ENCODE measurements around the gene THAP7.

Gene THAP7

GRCh38 chr22:20992456-20993303 lies 9.2 kb downstream of the THAP7 start:
- H3K27me3 ChIP-seq (ENCODE audit: insufficient read depth, insufficient read length), result no peaks in the 10 kb centered on the region
- H3K9ac ChIP-seq (ENCODE audit: insufficient read length, low read depth), result no peak overlapping the region
- TF ChIP-seq YY1 (IDR thresholded peaks at IDR 0.05; ENCODE audit: insufficient read depth, insufficient read length), result no peak
- no peak for TF ChIP-seq SUZ12 (IDR thresholded peaks at IDR 0.05; ENCODE audit: extremely low read depth, insufficient read depth, insufficient read length)
- no peak for TF ChIP-seq ZNF274 (IDR thresholded peaks at IDR 0.05; ENCODE audit: low read depth, low read length)
- H3K4me1 ChIP-seq (ENCODE audit: insufficient read depth, insufficient read length), result no peaks in the 10 kb centered on the region
- H3K4me3 ChIP-seq (ENCODE audit: insufficient read length, low read depth), result no peak overlapping the region
- H3K9me3 ChIP-seq (ENCODE audit: insufficient read depth, low read length), result no peaks in the 10 kb centered on the region
- peaks cover 91% of the 10 kb centered on the region for H3K36me3 ChIP-seq (ENCODE audit: insufficient read depth, insufficient read length, low read length)
- DNase-seq (ENCODE audit: low read depth, low spot score), result no peak

- Histone ChIP-seq H3K4me3 (ENCODE audit: insufficient read length, low read depth) (no peak overlapping the region), H3K36me3 (ENCODE audit: insufficient read depth, insufficient read length, low read length) (peaks cover 89% of the 10 kb centered on the region)
- no peak for DNase-seq (ENCODE audit: low read depth, low spot score)
Observed at GRCh38 chr22:20992056-20992442, 9.9 kb downstream of the THAP7 start.

GRCh38 chr22:20991252-20992055 lies 10.5 kb downstream of the THAP7 start:
- TF ChIP-seq ZNF274 (IDR thresholded peaks at IDR 0.05; ENCODE audit: low read depth, low read length) (no peak), SUZ12 (IDR thresholded peaks at IDR 0.05; ENCODE audit: extremely low read depth, insufficient read depth, insufficient read length) (no peak), YY1 (IDR thresholded peaks at IDR 0.05; ENCODE audit: insufficient read depth, insufficient read length) (no peak)
- Histone ChIP-seq H3K4me3 (ENCODE audit: insufficient read length, low read depth) (no peak overlapping the region), H3K36me3 (ENCODE audit: insufficient read depth, insufficient read length, low read length) (peaks cover 84% of the 10 kb centered on the region), H3K9ac (ENCODE audit: insufficient read length, low read depth) (no peak overlapping the region), H3K9me3 (ENCODE audit: insufficient read depth, low read length) (no peaks in the 10 kb centered on the region), H3K4me1 (ENCODE audit: insufficient read depth, insufficient read length) (no peaks in the 10 kb centered on the region), H3K27me3 (ENCODE audit: insufficient read depth, insufficient read length) (no peaks in the 10 kb centered on the region)
- DNase-seq (ENCODE audit: low read depth, low spot score), result no peak

More at GRCh38 chr22:20992056-20992442, 9.9 kb downstream of the THAP7 start:
- no peaks in the 10 kb centered on the region for H3K4me1 ChIP-seq (ENCODE audit: insufficient read depth, insufficient read length)
- H3K9ac ChIP-seq (ENCODE audit: insufficient read length, low read depth), result no peak overlapping the region
- H3K9me3 ChIP-seq (ENCODE audit: insufficient read depth, low read length), result no peaks in the 10 kb centered on the region
- H3K27me3 ChIP-seq (ENCODE audit: insufficient read depth, insufficient read length), result no peaks in the 10 kb centered on the region
- TF ChIP-seq SUZ12 (IDR thresholded peaks at IDR 0.05; ENCODE audit: extremely low read depth, insufficient read depth, insufficient read length), result no peak
- no peak for TF ChIP-seq YY1 (IDR thresholded peaks at IDR 0.05; ENCODE audit: insufficient read depth, insufficient read length)
- no peak for TF ChIP-seq ZNF274 (IDR thresholded peaks at IDR 0.05; ENCODE audit: low read depth, low read length)

- Histone ChIP-seq H3K4me1 (ENCODE audit: insufficient read depth, insufficient read length) (no peaks in the 10 kb centered on the region), H3K36me3 (ENCODE audit: insufficient read depth, insufficient read length, low read length) (peaks cover 82% of the 10 kb centered on the region), H3K27me3 (ENCODE audit: insufficient read depth, insufficient read length) (no peaks in the 10 kb centered on the region), H3K9ac (ENCODE audit: insufficient read length, low read depth) (no peak overlapping the region), H3K4me3 (ENCODE audit: insufficient read length, low read depth) (no peak overlapping the region), H3K9me3 (ENCODE audit: insufficient read depth, low read length) (no peaks in the 10 kb centered on the region)
- DNase-seq (ENCODE audit: low read depth, low spot score), result no peak
- TF ChIP-seq SUZ12 (IDR thresholded peaks at IDR 0.05; ENCODE audit: extremely low read depth, insufficient read depth, insufficient read length), result no peak
- TF ChIP-seq ZNF274 (IDR thresholded peaks at IDR 0.05; ENCODE audit: low read depth, low read length), result no peak
- TF ChIP-seq YY1 (IDR thresholded peaks at IDR 0.05; ENCODE audit: insufficient read depth, insufficient read length), result no peak
Observed at GRCh38 chr22:20990184-20991180, 11.4 kb downstream of the THAP7 start.

GRCh38 chr22:20989323-20990138 lies 12.4 kb downstream of the THAP7 start:
- TF ChIP-seq ZNF274 (IDR thresholded peaks at IDR 0.05; ENCODE audit: low read depth, low read length), result no peak

GRCh38 chr22:20988573-20989322 lies 13.2 kb downstream of the THAP7 start:
- H3K36me3 ChIP-seq (ENCODE audit: insufficient read depth, insufficient read length, low read length), result peaks cover 76% of the 10 kb centered on the region

More at GRCh38 chr22:20989323-20990138, 12.4 kb downstream of the THAP7 start:
- H3K4me1 ChIP-seq (ENCODE audit: insufficient read depth, insufficient read length), result no peaks in the 10 kb centered on the region
- no peaks in the 10 kb centered on the region for H3K27me3 ChIP-seq (ENCODE audit: insufficient read depth, insufficient read length)
- H3K36me3 ChIP-seq (ENCODE audit: insufficient read depth, insufficient read length, low read length), result peaks cover 77% of the 10 kb centered on the region
- no peak for DNase-seq (ENCODE audit: low read depth, low spot score)
- H3K4me3 ChIP-seq (ENCODE audit: insufficient read length, low read depth), result no peak overlapping the region
- H3K9me3 ChIP-seq (ENCODE audit: insufficient read depth, low read length), result no peaks in the 10 kb centered on the region
- H3K9ac ChIP-seq (ENCODE audit: insufficient read length, low read depth), result no peak overlapping the region

More at GRCh38 chr22:20988573-20989322, 13.2 kb downstream of the THAP7 start:
- Histone ChIP-seq H3K4me1 (ENCODE audit: insufficient read depth, insufficient read length) (no peaks in the 10 kb centered on the region), H3K9me3 (ENCODE audit: insufficient read depth, low read length) (no peaks in the 10 kb centered on the region), H3K4me3 (ENCODE audit: insufficient read length, low read depth) (no peak overlapping the region), H3K9ac (ENCODE audit: insufficient read length, low read depth) (no peak overlapping the region), H3K27me3 (ENCODE audit: insufficient read depth, insufficient read length) (no peaks in the 10 kb centered on the region)
- DNase-seq (ENCODE audit: low read depth, low spot score), result no peak
- TF ChIP-seq ZNF274 (IDR thresholded peaks at IDR 0.05; ENCODE audit: low read depth, low read length), result no peak
- no peak for TF ChIP-seq YY1 (IDR thresholded peaks at IDR 0.05; ENCODE audit: insufficient read depth, insufficient read length)
- no peak for TF ChIP-seq SUZ12 (IDR thresholded peaks at IDR 0.05; ENCODE audit: extremely low read depth, insufficient read depth, insufficient read length)
